T follicular helper cell (primary cell): ENCODE data around the gene ARHGAP15.

Experiments used
- DNase-seq: peaks from one replicate; pipeline ENCODE4 v3.0.0-alpha.2; 2020; ENCODE audit warnings: low read depth

The ARHGAP15 gene

GRCh38 chr2:143398781-143399180 lies 269.6 kb downstream of the ARHGAP15 start:
- DNase-seq = no peak

- no peak for DNase-seq
These were observed 270.4 kb downstream of the ARHGAP15 start for GRCh38 chr2:143399631-143400069.

- no peak for DNase-seq
These were observed 272.6 kb downstream of the ARHGAP15 start for GRCh38 chr2:143401861-143402260.

GRCh38 chr2:143402451-143402850 lies 273.2 kb downstream of the ARHGAP15 start:
- DNase-seq = no peak

- DNase-seq = no peak
These were observed 281.1 kb downstream of the ARHGAP15 start for GRCh38 chr2:143410082-143410897.

- no peak for DNase-seq
These were observed 286.4 kb downstream of the ARHGAP15 start for GRCh38 chr2:143415571-143415970.

GRCh38 chr2:143417428-143417827 lies 288.2 kb downstream of the ARHGAP15 start:
- DNase-seq = no peak

GRCh38 chr2:143420313-143420712 lies 291.1 kb downstream of the ARHGAP15 start:
- no peak for DNase-seq

- DNase-seq = no peak
These were observed 293.5 kb downstream of the ARHGAP15 start for GRCh38 chr2:143422681-143423080.

- no peak for DNase-seq
These were observed 296.7 kb downstream of the ARHGAP15 start for GRCh38 chr2:143425896-143426295.

GRCh38 chr2:143426296-143426695 lies 297.1 kb downstream of the ARHGAP15 start:
- no peak for DNase-seq

- DNase-seq = no peak
These were observed 299.5 kb downstream of the ARHGAP15 start for GRCh38 chr2:143428700-143429099.

GRCh38 chr2:143429932-143430679 lies 300.9 kb downstream of the ARHGAP15 start:
- no peak for DNase-seq

GRCh38 chr2:143431316-143431715 lies 302.1 kb downstream of the ARHGAP15 start:
- no peak for DNase-seq

- no peak for DNase-seq
These were observed 304.0 kb downstream of the ARHGAP15 start for GRCh38 chr2:143433251-143433650.

GRCh38 chr2:143433840-143434239 lies 304.6 kb downstream of the ARHGAP15 start:
- no peak for DNase-seq

- DNase-seq = no peak
These were observed 305.2 kb downstream of the ARHGAP15 start for GRCh38 chr2:143434445-143434844.

GRCh38 chr2:143435131-143435530 lies 305.9 kb downstream of the ARHGAP15 start:
- DNase-seq = no peak

GRCh38 chr2:143436951-143437350 lies 307.7 kb downstream of the ARHGAP15 start:
- no peak for DNase-seq

- no peak for DNase-seq
These were observed 311.3 kb downstream of the ARHGAP15 start for GRCh38 chr2:143440411-143441012.

- DNase-seq = no peak
These were observed 313.0 kb downstream of the ARHGAP15 start for GRCh38 chr2:143442193-143442592.

- DNase-seq = no peak
These were observed 322.5 kb downstream of the ARHGAP15 start for GRCh38 chr2:143451642-143452281.
